GM23338 (cell line): Measurements from ENCODE around the gene SLCO3A1. TPM values are rescaled to one million over a fixed set of nuclear protein-coding genes. Genes with fewer than 3 reads are reported as not detected.

Source experiments
- ATAC-seq: fragments of 200-7000 bp; cut with Tn5 transposase; 3 replicates; pipeline ENCODE4 v1.9.1; 2020
- DNase-seq: peaks from one replicate; pipeline ENCODE4 v3.0.0-alpha.2; 2015; ENCODE audit warnings: low spot score
- H2AFZ ChIP-seq: fragments of 200-600 bp; sonication (generic); 2 replicates; pipeline ENCODE4 v1.8.0; 2016; ENCODE audit warnings: antibody characterized with exemption, mild to moderate bottlenecking, moderate library complexity
- H3F3A ChIP-seq: fragments of 200-600 bp; sonication (generic); replicated peaks from 2 replicates; pipeline ENCODE4 v1.8.0; 2017; ENCODE audit warnings: antibody characterized with exemption, mixed run types, low read depth
- H3K27ac ChIP-seq: fragments of 200-600 bp; sonication (generic); 2 replicates; pipeline ENCODE4 v1.6.1; 2016; ENCODE audit warnings: low read depth
- H3K27me3 ChIP-seq: fragments of 200-600 bp; sonication (generic); 2 replicates; pipeline ENCODE4 v1.8.0; 2016; ENCODE audit warnings: mild to moderate bottlenecking, mixed run types, moderate library complexity; ENCODE audit not compliant: insufficient read depth
- H3K36me3 ChIP-seq: fragments of 200-600 bp; sonication (generic); 2 replicates; pipeline ENCODE4 v1.8.0; 2016; ENCODE audit warnings: mild to moderate bottlenecking; ENCODE audit not compliant: insufficient read depth
- H3K4me1 ChIP-seq: fragments of 200-600 bp; sonication (generic); 2 replicates; pipeline ENCODE4 v1.8.0; 2016; ENCODE audit warnings: mild to moderate bottlenecking, moderate library complexity; ENCODE audit not compliant: insufficient read depth
- H3K4me2 ChIP-seq: fragments of 200-600 bp; sonication (generic); 2 replicates; pipeline ENCODE4 v1.7.1; 2017; ENCODE audit warnings: mixed run types
- H3K4me3 ChIP-seq: fragments of 200-600 bp; sonication (generic); 2 replicates; pipeline ENCODE4 v1.6.1; 2016; ENCODE audit warnings: mixed run types
- H3K79me2 ChIP-seq: fragments of 200-600 bp; sonication (generic); replicated peaks from 2 replicates; pipeline ENCODE4 v1.8.0; 2017; ENCODE audit warnings: mild to moderate bottlenecking; ENCODE audit not compliant: insufficient read depth
- H3K9me2 ChIP-seq: fragments of 200-600 bp; sonication (generic); 2 replicates; pipeline ENCODE4 v1.8.0; 2017; ENCODE audit not compliant: insufficient read depth
- H4K20me1 ChIP-seq: fragments of 200-600 bp; sonication (generic); replicated peaks from 2 replicates; pipeline ENCODE4 v1.8.0; 2017; ENCODE audit warnings: mild to moderate bottlenecking; ENCODE audit not compliant: insufficient read depth
- H3K27ac Mint-ChIP-seq: 2 replicates; pipeline ENCODE4 v1.8.0; 2020; ENCODE audit warnings: inconsistent platforms, mild to moderate bottlenecking, moderate library complexity, mixed read lengths
- H3K27me3 Mint-ChIP-seq: 3 replicates; pipeline ENCODE4 v1.8.0; 2022; ENCODE audit warnings: low read depth, mild to moderate bottlenecking, moderate library complexity, mixed read lengths, inconsistent platforms; ENCODE audit not compliant: insufficient read depth, poor library complexity
- H3K36me3 Mint-ChIP-seq: 3 replicates; pipeline ENCODE4 v1.8.0; 2021; ENCODE audit warnings: low read depth, mild to moderate bottlenecking, inconsistent platforms, moderate library complexity, mixed read lengths
- H3K4me1 Mint-ChIP-seq: 3 replicates; pipeline ENCODE4 v1.8.0; 2020; ENCODE audit warnings: mild to moderate bottlenecking, inconsistent platforms, mixed read lengths
- H3K4me3 Mint-ChIP-seq: 3 replicates; pipeline ENCODE4 v1.8.0; 2021; ENCODE audit warnings: moderate library complexity, mild to moderate bottlenecking, inconsistent platforms, mixed read lengths
- H3K9me3 Mint-ChIP-seq: 3 replicates; pipeline ENCODE4 v1.8.0; 2020; ENCODE audit warnings: moderate library complexity, mild to moderate bottlenecking, inconsistent platforms, mixed read lengths
- CREB1 ChIP-seq: fragments of 250-450 bp; sonication (Bioruptor Pico); IDR thresholded peaks from 2 replicates; pipeline ENCODE4 v1.5.0; 2020; ENCODE audit warnings: low read depth, mild to moderate bottlenecking, moderate library complexity
- EZH2 ChIP-seq: fragments of 200-600 bp; sonication (generic); IDR thresholded peaks from one replicate; pipeline ENCODE4 v1.8.0; 2017; ENCODE audit warnings: antibody characterized with exemption, mild to moderate bottlenecking, low read depth; ENCODE audit not compliant: unreplicated experiment
- EZH2phosphoT487 ChIP-seq: fragments of 200-600 bp; sonication (generic); IDR thresholded peaks from one replicate; pipeline ENCODE4 v1.8.1; 2018; ENCODE audit warnings: antibody characterized with exemption; ENCODE audit not compliant: unreplicated experiment
- JUNB ChIP-seq: IDR thresholded peaks from one replicate; pipeline ENCODE4 v1.6.1; 2016; ENCODE audit warnings: antibody characterized with exemption; ENCODE audit not compliant: unreplicated experiment
- POLR2AphosphoS5 ChIP-seq: IDR thresholded peaks from 2 replicates; pipeline ENCODE4 v1.6.1; 2016; ENCODE audit warnings: antibody characterized with exemption, low read depth
- REST ChIP-seq: IDR thresholded peaks from one replicate; pipeline ENCODE4 v1.6.1; 2018; ENCODE audit warnings: antibody characterized with exemption; ENCODE audit not compliant: unreplicated experiment
- STAT1 ChIP-seq: IDR thresholded peaks from one replicate; pipeline ENCODE4 v1.6.1; 2016; ENCODE audit warnings: antibody characterized with exemption; ENCODE audit not compliant: unreplicated experiment
- ZNF114 ChIP-seq: fragments of 250-450 bp; sonication (Bioruptor Pico); IDR thresholded peaks from 2 replicates; pipeline ENCODE4 v1.5.0; 2020; ENCODE audit warnings: mild to moderate bottlenecking, moderate library complexity
- polyA plus RNA-seq: library from polyadenylated mRNA; unstranded; fragments of >200 nt; fragmentation: Nextera tagmentation; extraction: Ambion mirVana; gene quantifications from 2 replicates; pipeline ENCODE4 v1.2.1, GENCODE V29; 2016
- total RNA-seq: library from RNA; depleted of rRNA; stranded (reverse); fragments of >200 nt; shearing (Covaris generic); gene quantifications from 2 replicates; pipeline ENCODE4 v1.2.3, GENCODE V29; 2014
- TF ChIP-seq, protein P1 (sequence below), 2 experiments: fragments of 200-600 bp in 1 of 2; sonication (generic) in 1 of 2; conservative IDR thresholded peaks; 2 replicates each; pipeline versions ENCODE4 v1.5.1 to v1.6.1; 2016 to 2017; ENCODE audit warnings: antibody characterized with exemption in 2 of 2, low read depth in 2 of 2, mild to moderate bottlenecking in 2 of 2, moderate library complexity in 1 of 2

SLCO3A1 gene
- total and polyA plus RNA-seq, 2 experiments from 2014 or later = 7.3 to 9.4 TPM

- no peaks in the 10 kb centered on the region for H3F3A ChIP-seq
- Mint-ChIP-seq H3K4me3 (no peak overlapping the region), H3K9me3 (0 out of 3 replicates have a peak, but pooled peaks cover 2% of the 10 kb centered on the region), H3K4me1 (peaks cover 55% of the 10 kb centered on the region), H3K27ac (0 out of 2 replicates have a peak overlapping the region, but pooled peaks have one; percentile 1), H3K36me3 (no peaks in the 10 kb centered on the region), H3K27me3 (peaks cover 20% of the 10 kb centered on the region)
- H3K4me2 ChIP-seq = peak overlapping the region; percentile 46; the same call in 1 of the 2 replicates
- H3K9me2 ChIP-seq = no peaks in the 10 kb centered on the region
- peaks cover 56% of the 10 kb centered on the region for H3K79me2 ChIP-seq
- H3K27ac ChIP-seq = 0 out of 2 replicates have a peak overlapping the region, but pooled peaks have one; percentile 26
- no peaks in the 10 kb centered on the region for H4K20me1 ChIP-seq
- no peaks in the 10 kb centered on the region for H3K36me3 ChIP-seq
- no peak for DNase-seq
- peak; percentile 5; the same call in 2 of the 3 replicates for ATAC-seq
- H2AFZ ChIP-seq = no peak overlapping the region
- H3K4me1 ChIP-seq = peaks cover 38% of the 10 kb centered on the region
- TF ChIP-seq EZH2phosphoT487 (no peak), JUNB (no peak)
- no peak overlapping the region for H3K4me3 ChIP-seq
- H3K27me3 ChIP-seq = no peaks in the 10 kb centered on the region
These were observed 96.5 kb downstream of the SLCO3A1 start for GRCh38 chr15:91950054-91950453.

- ATAC-seq (no peak), DNase-seq (no peak)
- no peaks in the 10 kb centered on the region for H3K9me2 ChIP-seq
- no peak for TF ChIP-seq ZNF114
- TF ChIP-seq, protein P1, sequence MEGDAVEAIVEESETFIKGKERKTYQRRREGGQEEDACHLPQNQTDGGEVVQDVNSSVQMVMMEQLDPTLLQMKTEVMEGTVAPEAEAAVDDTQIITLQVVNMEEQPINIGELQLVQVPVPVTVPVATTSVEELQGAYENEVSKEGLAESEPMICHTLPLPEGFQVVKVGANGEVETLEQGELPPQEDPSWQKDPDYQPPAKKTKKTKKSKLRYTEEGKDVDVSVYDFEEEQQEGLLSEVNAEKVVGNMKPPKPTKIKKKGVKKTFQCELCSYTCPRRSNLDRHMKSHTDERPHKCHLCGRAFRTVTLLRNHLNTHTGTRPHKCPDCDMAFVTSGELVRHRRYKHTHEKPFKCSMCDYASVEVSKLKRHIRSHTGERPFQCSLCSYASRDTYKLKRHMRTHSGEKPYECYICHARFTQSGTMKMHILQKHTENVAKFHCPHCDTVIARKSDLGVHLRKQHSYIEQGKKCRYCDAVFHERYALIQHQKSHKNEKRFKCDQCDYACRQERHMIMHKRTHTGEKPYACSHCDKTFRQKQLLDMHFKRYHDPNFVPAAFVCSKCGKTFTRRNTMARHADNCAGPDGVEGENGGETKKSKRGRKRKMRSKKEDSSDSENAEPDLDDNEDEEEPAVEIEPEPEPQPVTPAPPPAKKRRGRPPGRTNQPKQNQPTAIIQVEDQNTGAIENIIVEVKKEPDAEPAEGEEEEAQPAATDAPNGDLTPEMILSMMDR (conservative IDR thresholded peaks at IDR 0.05; ENCODE audit: low read depth in 2 of 2) = peak in 1 of 2 experiments; percentile 31; a peak in 1 of 4 replicates
- no peaks in the 10 kb centered on the region for H4K20me1 ChIP-seq
- peak overlapping the region; percentile 26; the same call in 1 of the 2 replicates for H3K27ac ChIP-seq
- Mint-ChIP-seq H3K4me3 (no peak overlapping the region), H3K9me3 (no peaks in the 10 kb centered on the region), H3K27ac (no peak overlapping the region), H3K4me1 (peaks cover 52% of the 10 kb centered on the region), H3K27me3 (peaks cover 19% of the 10 kb centered on the region), H3K36me3 (no peaks in the 10 kb centered on the region)
- no peak overlapping the region for H3K4me3 ChIP-seq
- H3K4me2 ChIP-seq = peak overlapping the region; percentile 46
- H3F3A ChIP-seq = no peaks in the 10 kb centered on the region
- no peaks in the 10 kb centered on the region for H3K27me3 ChIP-seq
- no peak overlapping the region for H2AFZ ChIP-seq
- peaks cover 42% of the 10 kb centered on the region for H3K4me1 ChIP-seq
- no peaks in the 10 kb centered on the region for H3K36me3 ChIP-seq
- H3K79me2 ChIP-seq = peaks cover 52% of the 10 kb centered on the region
These were observed 97.3 kb downstream of the SLCO3A1 start for GRCh38 chr15:91950631-91951329.

GRCh38 chr15:91952216-91952615 lies 98.7 kb downstream of the SLCO3A1 start:
- Mint-ChIP-seq H3K36me3 (no peaks in the 10 kb centered on the region), H3K4me1 (peaks cover 46% of the 10 kb centered on the region)
- TF ChIP-seq, protein P1 (conservative IDR thresholded peaks at IDR 0.05; ENCODE audit: low read depth in 2 of 2) = no peak
- TF ChIP-seq POLR2AphosphoS5 (no peak), CREB1 (CRISPR knock-in tag) (no peak), EZH2phosphoT487 (no peak), REST (no peak), STAT1 (no peak), EZH2 (no peak)

More at GRCh38 chr15:91952216-91952615, 98.7 kb downstream of the SLCO3A1 start:
- H3F3A ChIP-seq = no peaks in the 10 kb centered on the region
- no peak overlapping the region for H3K4me3 ChIP-seq
- H3K27me3 ChIP-seq = no peaks in the 10 kb centered on the region
- H3K4me1 ChIP-seq = peaks cover 50% of the 10 kb centered on the region
- Mint-ChIP-seq H3K9me3 (no peaks in the 10 kb centered on the region), H3K27me3 (peaks cover 17% of the 10 kb centered on the region), H3K27ac (no peak overlapping the region), H3K4me3 (no peak overlapping the region)
- H3K36me3 ChIP-seq = no peaks in the 10 kb centered on the region
- no peak overlapping the region for H3K4me2 ChIP-seq
- DNase-seq (no peak), ATAC-seq (no peak)
- no peak overlapping the region for H3K27ac ChIP-seq
- H4K20me1 ChIP-seq = no peaks in the 10 kb centered on the region
- H3K79me2 ChIP-seq = peaks cover 54% of the 10 kb centered on the region
- H2AFZ ChIP-seq = no peak overlapping the region
- H3K9me2 ChIP-seq = no peaks in the 10 kb centered on the region
